ENCODE measurements around the gene FAM124A. TPM values are rescaled to one million over a fixed set of nuclear protein-coding genes. Genes with fewer than 3 reads are reported as not detected.

The FAM124A gene
- total and polyA plus RNA-seq, 2 donors (not counting 1 experiment from before 2014, with no cell fraction given) = 1.7 to 4.8 TPM

DNA sequence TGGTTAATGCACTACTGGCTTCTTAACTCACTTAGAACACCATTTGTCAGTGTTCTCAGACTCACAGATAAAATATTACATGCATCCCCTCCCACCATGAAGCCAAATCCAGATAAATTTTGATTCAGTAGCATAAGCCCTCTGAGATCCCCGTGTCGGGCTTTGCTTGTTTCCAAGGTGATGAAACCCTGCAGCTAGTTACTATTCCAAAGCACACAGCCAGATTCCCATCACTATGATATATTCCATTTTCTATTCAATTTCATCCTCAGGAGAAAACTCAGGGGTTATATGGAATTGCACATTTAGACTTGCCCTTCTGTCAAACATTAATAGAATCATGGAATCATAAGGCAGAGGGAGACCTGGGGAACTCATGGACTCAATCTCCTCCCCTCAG lies 9.4 kb upstream of the FAM124A start:
- Histone ChIP-seq H4K20me1 (ENCODE audit: control insufficient read depth, extremely low read depth, insufficient read depth, low read length) (no peaks in the 10 kb centered on the region), H3K4me1 (ENCODE audit: control insufficient read depth, extremely low read depth, insufficient read depth, low read length) (no peaks in the 10 kb centered on the region), H3K4me2 (ENCODE audit: extremely low read depth, insufficient read depth, low read length) (no peak overlapping the region), H3K27me3 (ENCODE audit: control insufficient read depth, insufficient read depth, low read length) (peaks cover 24% of the 10 kb centered on the region), H2AFZ (ENCODE audit: low read length) (no peak overlapping the region), H3K9me3 (ENCODE audit: control insufficient read depth, insufficient read depth, low read depth, low read length) (no peaks in the 10 kb centered on the region), H3K27ac (ENCODE audit: insufficient read depth, low read length) (no peak overlapping the region), H3K9ac (ENCODE audit: insufficient read depth, low read length) (no peak overlapping the region), H3K4me3 (replicated peaks in 1 of 4; ENCODE audit: control extremely low read depth in 1 of 4, insufficient read depth in 1 of 4, low read depth in 3 of 4, low read length in 4 of 4) (no peak overlapping the region), H3K79me2 (ENCODE audit: control insufficient read depth, insufficient read depth, low read length) (no peaks in the 10 kb centered on the region), H3K36me3 (ENCODE audit: control insufficient read depth, insufficient read depth, low read length) (no peaks in the 10 kb centered on the region)
- TF ChIP-seq EZH2 (IDR thresholded peaks at IDR 0.05; ENCODE audit: low read length, missing control alignments) = no peak
- TF ChIP-seq CTCF (conservative IDR thresholded peaks at IDR 0.05 in 1 of 2, IDR thresholded peaks at IDR 0.05 in 1 of 2; ENCODE audit: low read depth in 1 of 2, low read length in 2 of 2) = no peak
- no peak for DNase-seq (ENCODE audit: low read depth in 2 of 2)

GRCh38 chr13:51213173-51213728 lies 8.9 kb upstream of the FAM124A start:
- H3K27ac ChIP-seq (ENCODE audit: insufficient read depth, low read length) = no peak overlapping the region
- peaks cover 21% of the 10 kb centered on the region for H3K27me3 ChIP-seq (ENCODE audit: control insufficient read depth, insufficient read depth, low read length)
- H3K36me3 ChIP-seq (ENCODE audit: control insufficient read depth, insufficient read depth, low read length) = no peaks in the 10 kb centered on the region
- no peak overlapping the region for H3K4me2 ChIP-seq (ENCODE audit: extremely low read depth, insufficient read depth, low read length)
- H3K4me1 ChIP-seq (ENCODE audit: control insufficient read depth, extremely low read depth, insufficient read depth, low read length) = no peaks in the 10 kb centered on the region
- DNase-seq (ENCODE audit: low read depth in 2 of 2) = peak in 1 of 2 donors; percentile 43
- H2AFZ ChIP-seq (ENCODE audit: low read length) = no peak overlapping the region
- no peaks in the 10 kb centered on the region for H3K79me2 ChIP-seq (ENCODE audit: control insufficient read depth, insufficient read depth, low read length)
- H4K20me1 ChIP-seq (ENCODE audit: control insufficient read depth, extremely low read depth, insufficient read depth, low read length) = no peaks in the 10 kb centered on the region
- no peak overlapping the region for H3K9ac ChIP-seq (ENCODE audit: insufficient read depth, low read length)
- no peak for TF ChIP-seq EZH2 (IDR thresholded peaks at IDR 0.05; ENCODE audit: low read length, missing control alignments)
- TF ChIP-seq CTCF (conservative IDR thresholded peaks at IDR 0.05 in 1 of 2, IDR thresholded peaks at IDR 0.05 in 1 of 2; ENCODE audit: low read depth in 1 of 2, low read length in 2 of 2) = no peak
- no peak overlapping the region for H3K4me3 ChIP-seq (replicated peaks in 1 of 4; ENCODE audit: control extremely low read depth in 1 of 4, insufficient read depth in 1 of 4, low read depth in 3 of 4, low read length in 4 of 4)
- no peaks in the 10 kb centered on the region for H3K9me3 ChIP-seq (ENCODE audit: control insufficient read depth, insufficient read depth, low read depth, low read length)

GRCh38 chr13:51218626-51219025 lies 3.6 kb upstream of the FAM124A start:
- H3K27ac ChIP-seq (ENCODE audit: insufficient read depth, low read length) = no peak overlapping the region
- TF ChIP-seq CTCF (conservative IDR thresholded peaks at IDR 0.05 in 1 of 2, IDR thresholded peaks at IDR 0.05 in 1 of 2; ENCODE audit: low read depth in 1 of 2, low read length in 2 of 2) (no peak), EZH2 (IDR thresholded peaks at IDR 0.05; ENCODE audit: low read length, missing control alignments) (no peak)
- peaks cover 2% of the 10 kb centered on the region for H3K27me3 ChIP-seq (ENCODE audit: control insufficient read depth, insufficient read depth, low read length)
- peaks cover 3% of the 10 kb centered on the region for H3K4me1 ChIP-seq (ENCODE audit: control insufficient read depth, extremely low read depth, insufficient read depth, low read length)
- H3K79me2 ChIP-seq (ENCODE audit: control insufficient read depth, insufficient read depth, low read length) = no peaks in the 10 kb centered on the region
- no peak overlapping the region for H3K4me3 ChIP-seq (replicated peaks in 1 of 4; ENCODE audit: control extremely low read depth in 1 of 4, insufficient read depth in 1 of 4, low read depth in 3 of 4, low read length in 4 of 4)
- H3K9ac ChIP-seq (ENCODE audit: insufficient read depth, low read length) = no peak overlapping the region
- no peaks in the 10 kb centered on the region for H3K9me3 ChIP-seq (ENCODE audit: control insufficient read depth, insufficient read depth, low read depth, low read length)
- H3K36me3 ChIP-seq (ENCODE audit: control insufficient read depth, insufficient read depth, low read length) = no peaks in the 10 kb centered on the region
- no peaks in the 10 kb centered on the region for H4K20me1 ChIP-seq (ENCODE audit: control insufficient read depth, extremely low read depth, insufficient read depth, low read length)
- no peak overlapping the region for H2AFZ ChIP-seq (ENCODE audit: low read length)
- no peak overlapping the region for H3K4me2 ChIP-seq (ENCODE audit: extremely low read depth, insufficient read depth, low read length)
- no peak for DNase-seq (ENCODE audit: low read depth in 2 of 2)

Data from fibroblast of lung (primary cell).